ENCODE data around the gene SP100.

The SP100 gene

DNA sequence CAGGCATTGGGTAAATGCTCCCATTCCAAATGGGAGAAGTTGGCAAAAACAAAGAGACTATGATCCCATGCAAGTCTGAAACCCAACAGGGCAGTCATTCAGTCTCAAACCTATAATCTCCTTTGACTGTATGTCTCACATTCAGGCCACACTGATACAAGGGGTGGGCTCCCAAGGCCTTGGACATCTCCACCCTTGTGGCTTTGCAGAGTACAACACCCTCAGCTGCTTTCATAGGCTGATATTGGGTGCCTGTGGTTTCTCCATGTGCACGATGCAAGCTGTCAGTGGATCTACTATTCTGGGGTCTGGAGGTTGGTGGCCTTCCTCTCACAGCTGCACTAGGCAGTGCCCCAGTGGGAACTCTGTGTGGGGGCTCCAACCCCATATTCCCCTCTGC is 155.0 kb downstream of the SP100 start:
- TF ChIP-seq TAF1 (IDR thresholded peaks at IDR 0.05; ENCODE audit: borderline replicate concordance, insufficient read depth, low read length) = no peak
- TF ChIP-seq POLR2AphosphoS5 (IDR thresholded peaks at IDR 0.05; ENCODE audit: low read depth, low read length) = no peak
- TF ChIP-seq FOXP2 (optimal IDR thresholded peaks at IDR 0.05; ENCODE audit: borderline replicate concordance, extremely low read depth, extremely low read length, insufficient read depth) = no peak
- no peak for TF ChIP-seq SIN3A (IDR thresholded peaks at IDR 0.05; ENCODE audit: borderline replicate concordance, insufficient read depth, low read length)
- TF ChIP-seq, protein P1, sequence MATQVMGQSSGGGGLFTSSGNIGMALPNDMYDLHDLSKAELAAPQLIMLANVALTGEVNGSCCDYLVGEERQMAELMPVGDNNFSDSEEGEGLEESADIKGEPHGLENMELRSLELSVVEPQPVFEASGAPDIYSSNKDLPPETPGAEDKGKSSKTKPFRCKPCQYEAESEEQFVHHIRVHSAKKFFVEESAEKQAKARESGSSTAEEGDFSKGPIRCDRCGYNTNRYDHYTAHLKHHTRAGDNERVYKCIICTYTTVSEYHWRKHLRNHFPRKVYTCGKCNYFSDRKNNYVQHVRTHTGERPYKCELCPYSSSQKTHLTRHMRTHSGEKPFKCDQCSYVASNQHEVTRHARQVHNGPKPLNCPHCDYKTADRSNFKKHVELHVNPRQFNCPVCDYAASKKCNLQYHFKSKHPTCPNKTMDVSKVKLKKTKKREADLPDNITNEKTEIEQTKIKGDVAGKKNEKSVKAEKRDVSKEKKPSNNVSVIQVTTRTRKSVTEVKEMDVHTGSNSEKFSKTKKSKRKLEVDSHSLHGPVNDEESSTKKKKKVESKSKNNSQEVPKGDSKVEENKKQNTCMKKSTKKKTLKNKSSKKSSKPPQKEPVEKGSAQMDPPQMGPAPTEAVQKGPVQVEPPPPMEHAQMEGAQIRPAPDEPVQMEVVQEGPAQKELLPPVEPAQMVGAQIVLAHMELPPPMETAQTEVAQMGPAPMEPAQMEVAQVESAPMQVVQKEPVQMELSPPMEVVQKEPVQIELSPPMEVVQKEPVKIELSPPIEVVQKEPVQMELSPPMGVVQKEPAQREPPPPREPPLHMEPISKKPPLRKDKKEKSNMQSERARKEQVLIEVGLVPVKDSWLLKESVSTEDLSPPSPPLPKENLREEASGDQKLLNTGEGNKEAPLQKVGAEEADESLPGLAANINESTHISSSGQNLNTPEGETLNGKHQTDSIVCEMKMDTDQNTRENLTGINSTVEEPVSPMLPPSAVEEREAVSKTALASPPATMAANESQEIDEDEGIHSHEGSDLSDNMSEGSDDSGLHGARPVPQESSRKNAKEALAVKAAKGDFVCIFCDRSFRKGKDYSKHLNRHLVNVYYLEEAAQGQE (IDR thresholded peaks at IDR 0.05; ENCODE audit: insufficient read depth in 1 of 2, low read depth in 2 of 2, low read length in 2 of 2) = no peak

DNA sequence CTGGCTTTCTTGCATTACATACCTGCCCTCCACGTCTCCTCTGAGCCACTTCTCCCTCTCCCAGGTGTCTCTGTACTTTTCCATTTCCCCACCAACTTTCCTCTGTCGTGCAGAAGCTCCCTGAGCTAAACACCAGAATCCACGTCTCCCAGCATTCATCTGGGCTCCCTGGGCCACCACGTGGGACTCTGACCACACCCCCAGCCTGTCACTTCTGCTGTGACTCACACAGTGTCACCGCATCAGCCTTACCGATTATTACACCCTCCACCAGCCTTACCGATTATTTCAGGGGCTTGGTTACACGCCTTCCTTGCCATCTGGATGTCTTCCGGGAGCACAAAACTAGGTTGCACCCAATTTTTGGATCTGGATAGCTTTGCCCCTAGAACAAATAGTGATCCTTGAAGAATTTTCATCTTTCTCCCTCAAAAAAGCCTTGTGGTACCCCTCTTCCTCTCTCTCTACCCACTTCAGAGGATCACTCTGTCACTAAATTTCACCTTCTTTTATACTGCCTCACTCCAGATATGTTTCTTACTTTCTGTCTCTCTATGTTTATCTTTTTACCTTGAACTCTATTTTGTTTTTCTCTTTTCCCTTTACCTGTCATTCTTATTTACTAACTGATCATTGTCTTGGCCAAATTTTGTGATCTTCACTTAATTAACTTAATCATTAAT is 159.8 kb downstream of the SP100 start:
- TF ChIP-seq FOXP2 (optimal IDR thresholded peaks at IDR 0.05; ENCODE audit: borderline replicate concordance, extremely low read depth, extremely low read length, insufficient read depth) (no peak), TAF1 (IDR thresholded peaks at IDR 0.05; ENCODE audit: borderline replicate concordance, insufficient read depth, low read length) (no peak), POLR2AphosphoS5 (IDR thresholded peaks at IDR 0.05; ENCODE audit: low read depth, low read length) (no peak), SIN3A (IDR thresholded peaks at IDR 0.05; ENCODE audit: borderline replicate concordance, insufficient read depth, low read length) (no peak)
- TF ChIP-seq, protein P1 (IDR thresholded peaks at IDR 0.05; ENCODE audit: insufficient read depth in 1 of 2, low read depth in 2 of 2, low read length in 2 of 2) = no peak

DNA sequence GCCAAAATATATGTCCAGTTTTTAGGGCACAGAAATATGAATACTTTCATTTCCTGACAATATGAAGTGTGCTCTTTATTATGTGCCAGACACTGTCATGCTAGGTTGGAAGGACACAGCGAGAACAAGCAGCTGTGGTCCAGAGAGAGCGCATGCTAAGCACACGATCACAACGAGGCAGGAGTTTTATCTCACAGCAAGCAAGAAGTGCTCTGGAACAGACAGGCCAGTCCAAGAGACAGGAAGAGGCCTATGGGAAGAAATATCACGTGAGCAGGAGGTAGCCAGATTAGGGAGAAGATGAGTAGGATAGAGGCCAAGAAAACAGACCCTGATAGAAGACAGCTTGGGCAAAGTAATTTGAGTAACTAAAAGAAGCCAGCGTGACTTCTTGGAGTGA is 161.1 kb downstream of the SP100 start:
- TF ChIP-seq FOXP2 (optimal IDR thresholded peaks at IDR 0.05; ENCODE audit: borderline replicate concordance, extremely low read depth, extremely low read length, insufficient read depth) (no peak), TAF1 (IDR thresholded peaks at IDR 0.05; ENCODE audit: borderline replicate concordance, insufficient read depth, low read length) (no peak), SIN3A (IDR thresholded peaks at IDR 0.05; ENCODE audit: borderline replicate concordance, insufficient read depth, low read length) (no peak), POLR2AphosphoS5 (IDR thresholded peaks at IDR 0.05; ENCODE audit: low read depth, low read length) (no peak)
- TF ChIP-seq, protein P1 (IDR thresholded peaks at IDR 0.05; ENCODE audit: insufficient read depth in 1 of 2, low read depth in 2 of 2, low read length in 2 of 2) = no peak

DNA sequence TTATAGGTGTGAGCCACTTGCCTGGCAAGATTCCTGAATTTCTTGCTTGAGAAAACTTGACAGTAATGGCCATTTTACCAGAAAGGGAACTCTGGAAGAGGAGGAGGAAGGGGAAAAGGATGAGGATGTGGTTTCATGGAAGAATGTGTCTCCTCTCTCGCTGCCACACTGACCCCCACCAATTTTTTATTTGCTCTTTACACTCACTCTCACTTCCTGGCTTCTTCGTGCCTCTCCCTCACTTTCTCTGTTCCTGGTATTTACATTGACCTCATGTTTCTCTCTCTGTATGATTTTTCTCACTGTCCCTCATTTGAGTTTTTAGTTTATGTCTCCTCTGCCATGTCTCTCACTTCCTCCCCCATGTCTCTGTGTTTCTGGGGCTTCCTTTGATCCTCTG is 162.1 kb downstream of the SP100 start:
- TF ChIP-seq SIN3A (IDR thresholded peaks at IDR 0.05; ENCODE audit: borderline replicate concordance, insufficient read depth, low read length) (no peak), POLR2AphosphoS5 (IDR thresholded peaks at IDR 0.05; ENCODE audit: low read depth, low read length) (no peak), TAF1 (IDR thresholded peaks at IDR 0.05; ENCODE audit: borderline replicate concordance, insufficient read depth, low read length) (no peak), FOXP2 (optimal IDR thresholded peaks at IDR 0.05; ENCODE audit: borderline replicate concordance, extremely low read depth, extremely low read length, insufficient read depth) (no peak)
- TF ChIP-seq, protein P1 (IDR thresholded peaks at IDR 0.05; ENCODE audit: insufficient read depth in 1 of 2, low read depth in 2 of 2, low read length in 2 of 2) = no peak
